ENCODE data around the gene SCN3A. TPM values are rescaled to one million over a fixed set of nuclear protein-coding genes. Genes with fewer than 3 reads are reported as not detected.

SCN3A gene
- total and polyA plus RNA-seq, 2 of the 13 experiments (the other 11 are each of a cell fraction or from before 2014, with no cell fraction given), result not detected

GRCh38 chr2:165239856-165240515, 36.1 kb upstream of the SCN3A start:
- H3K9me3 ChIP-seq (ENCODE audit: low read length), result no peaks in the 10 kb centered on the region
- H3K4me2 ChIP-seq (ENCODE audit: low read depth, low read length), result no peak overlapping the region
- no peak overlapping the region for H3K27ac ChIP-seq (ENCODE audit: extremely low read length, insufficient read depth, low read length)
- DNase-seq (ENCODE audit: low spot score), result no peak
- no peaks in the 10 kb centered on the region for H3K79me2 ChIP-seq (ENCODE audit: insufficient read depth, low read length)
- no peak for ATAC-seq
- no peaks in the 10 kb centered on the region for H3K4me1 ChIP-seq (ENCODE audit: insufficient read depth, low read length)
- BruUV-seq (replicated peaks), result no TSS peak
- intact Hi-C loops (cut with micrococcal nuclease; ENCODE audit: unreplicated experiment) (loop anchor here (1.0 to 2.0 kb wide), 3 partner anchors 53 to 539 kb away; no protein-coding TSS in a partner anchor), in situ Hi-C loops (cut with HindIII; ENCODE audit: extremely low pct_ligation_motif_present, low pct_unique_long_range_greater_than_20kb) (no loop called here)
- ChIA-PET CTCF (ENCODE audit: low intra/inter-chr PET ratio, low total read pairs) (interaction anchor here (1.8 to 2.0 kb wide), 2 partner anchors 53 to 539 kb away, joined by 4 to 11 read pairs; no protein-coding TSS in a partner anchor), POLR2A (no interaction called here)
- no peak overlapping the region for H2AFZ ChIP-seq (ENCODE audit: low read length)
- H3K27me3 ChIP-seq (ENCODE audit: control insufficient read depth in 1 of 2, insufficient read depth in 2 of 2, low read length in 2 of 2), result no peaks in the 10 kb centered on the region
- H3K9ac ChIP-seq (ENCODE audit: insufficient read depth, low read depth, low read length), result no peak overlapping the region
- no peak for FAIRE-seq
- H3K4me3 ChIP-seq (replicated peaks in 1 of 3; ENCODE audit: insufficient read depth in 1 of 3, low read depth in 2 of 3, low read length in 3 of 3), result no peak overlapping the region
- H3K36me3 ChIP-seq (replicated peaks in 1 of 2; ENCODE audit: control insufficient read depth in 1 of 2, insufficient read depth in 2 of 2, low read length in 2 of 2), result no peaks in the 10 kb centered on the region
- WGBS (ENCODE audit: low lambda C conversion rate), result 10% methylated on average over 4 of the region's 4 CpGs
- no peaks in the 10 kb centered on the region for H4K20me1 ChIP-seq (ENCODE audit: insufficient read depth, low read length)
- TF ChIP-seq MBNL3 (CRISPR knock-in tag; conservative IDR thresholded peaks at IDR 0.05) (no peak), ZNF367 (CRISPR knock-in tag; IDR thresholded peaks at IDR 0.05; ENCODE audit: borderline replicate concordance) (no peak), GFI1 (CRISPR knock-in tag; IDR thresholded peaks at IDR 0.05; ENCODE audit: borderline replicate concordance) (no peak), KLF16 (CRISPR knock-in tag; IDR thresholded peaks at IDR 0.05) (no peak), ELF1 (CRISPR knock-in tag; IDR thresholded peaks at IDR 0.05) (no peak), SRSF4 (IDR thresholded peaks at IDR 0.05; ENCODE audit: low read depth, low read length, poor library complexity, severe bottlenecking) (no peak), WIZ (CRISPR knock-in tag; IDR thresholded peaks at IDR 0.05) (no peak), PITX1 (CRISPR knock-in tag; IDR thresholded peaks at IDR 0.05) (no peak), ZNF607 (CRISPR knock-in tag; IDR thresholded peaks at IDR 0.05; ENCODE audit: borderline replicate concordance) (no peak), SALL1 (CRISPR knock-in tag; IDR thresholded peaks at IDR 0.05) (no peak), FOXM1 (CRISPR knock-in tag; IDR thresholded peaks at IDR 0.05) (no peak), TCF12 (IDR thresholded peaks at IDR 0.05) (no peak), TCF12 (CRISPR knock-in tag; IDR thresholded peaks at IDR 0.05) (no peak), NR2C2 (CRISPR knock-in tag; IDR thresholded peaks at IDR 0.05; ENCODE audit: borderline replicate concordance) (no peak)
- TF ChIP-seq, protein P1, sequence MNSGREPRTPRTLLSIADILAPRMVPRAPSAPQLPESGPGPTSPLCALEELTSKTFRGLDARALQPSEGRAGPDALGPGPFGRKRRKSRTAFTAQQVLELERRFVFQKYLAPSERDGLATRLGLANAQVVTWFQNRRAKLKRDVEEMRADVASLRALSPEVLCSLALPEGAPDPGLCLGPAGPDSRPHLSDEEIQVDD (CRISPR knock-in tag; IDR thresholded peaks at IDR 0.05; ENCODE audit: borderline replicate concordance), result no peak
- TF ChIP-seq, protein P2, sequence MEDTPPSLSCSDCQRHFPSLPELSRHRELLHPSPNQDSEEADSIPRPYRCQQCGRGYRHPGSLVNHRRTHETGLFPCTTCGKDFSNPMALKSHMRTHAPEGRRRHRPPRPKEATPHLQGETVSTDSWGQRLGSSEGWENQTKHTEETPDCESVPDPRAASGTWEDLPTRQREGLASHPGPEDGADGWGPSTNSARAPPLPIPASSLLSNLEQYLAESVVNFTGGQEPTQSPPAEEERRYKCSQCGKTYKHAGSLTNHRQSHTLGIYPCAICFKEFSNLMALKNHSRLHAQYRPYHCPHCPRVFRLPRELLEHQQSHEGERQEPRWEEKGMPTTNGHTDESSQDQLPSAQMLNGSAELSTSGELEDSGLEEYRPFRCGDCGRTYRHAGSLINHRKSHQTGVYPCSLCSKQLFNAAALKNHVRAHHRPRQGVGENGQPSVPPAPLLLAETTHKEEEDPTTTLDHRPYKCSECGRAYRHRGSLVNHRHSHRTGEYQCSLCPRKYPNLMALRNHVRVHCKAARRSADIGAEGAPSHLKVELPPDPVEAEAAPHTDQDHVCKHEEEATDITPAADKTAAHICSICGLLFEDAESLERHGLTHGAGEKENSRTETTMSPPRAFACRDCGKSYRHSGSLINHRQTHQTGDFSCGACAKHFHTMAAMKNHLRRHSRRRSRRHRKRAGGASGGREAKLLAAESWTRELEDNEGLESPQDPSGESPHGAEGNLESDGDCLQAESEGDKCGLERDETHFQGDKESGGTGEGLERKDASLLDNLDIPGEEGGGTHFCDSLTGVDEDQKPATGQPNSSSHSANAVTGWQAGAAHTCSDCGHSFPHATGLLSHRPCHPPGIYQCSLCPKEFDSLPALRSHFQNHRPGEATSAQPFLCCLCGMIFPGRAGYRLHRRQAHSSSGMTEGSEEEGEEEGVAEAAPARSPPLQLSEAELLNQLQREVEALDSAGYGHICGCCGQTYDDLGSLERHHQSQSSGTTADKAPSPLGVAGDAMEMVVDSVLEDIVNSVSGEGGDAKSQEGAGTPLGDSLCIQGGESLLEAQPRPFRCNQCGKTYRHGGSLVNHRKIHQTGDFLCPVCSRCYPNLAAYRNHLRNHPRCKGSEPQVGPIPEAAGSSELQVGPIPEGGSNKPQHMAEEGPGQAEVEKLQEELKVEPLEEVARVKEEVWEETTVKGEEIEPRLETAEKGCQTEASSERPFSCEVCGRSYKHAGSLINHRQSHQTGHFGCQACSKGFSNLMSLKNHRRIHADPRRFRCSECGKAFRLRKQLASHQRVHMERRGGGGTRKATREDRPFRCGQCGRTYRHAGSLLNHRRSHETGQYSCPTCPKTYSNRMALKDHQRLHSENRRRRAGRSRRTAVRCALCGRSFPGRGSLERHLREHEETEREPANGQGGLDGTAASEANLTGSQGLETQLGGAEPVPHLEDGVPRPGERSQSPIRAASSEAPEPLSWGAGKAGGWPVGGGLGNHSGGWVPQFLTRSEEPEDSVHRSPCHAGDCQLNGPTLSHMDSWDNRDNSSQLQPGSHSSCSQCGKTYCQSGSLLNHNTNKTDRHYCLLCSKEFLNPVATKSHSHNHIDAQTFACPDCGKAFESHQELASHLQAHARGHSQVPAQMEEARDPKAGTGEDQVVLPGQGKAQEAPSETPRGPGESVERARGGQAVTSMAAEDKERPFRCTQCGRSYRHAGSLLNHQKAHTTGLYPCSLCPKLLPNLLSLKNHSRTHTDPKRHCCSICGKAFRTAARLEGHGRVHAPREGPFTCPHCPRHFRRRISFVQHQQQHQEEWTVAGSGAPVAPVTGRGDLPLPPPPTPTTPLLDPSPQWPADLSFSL (CRISPR knock-in tag; IDR thresholded peaks at IDR 0.05), result no peak

All from HepG2 (cell line).